ENCODE measurements around the gene CHPF.

GRCh38 chr2:219557791-219558785, 14.5 kb upstream of the CHPF start:
- TF ChIP-seq CTCF (IDR thresholded peaks at IDR 0.05) (no peak), POLR2A (IDR thresholded peaks at IDR 0.05) (no peak)

Data from Peyer's patch (tissue), 4 donors.